ENCODE results near the gene RIMS3.

GRCh38 chr1:40699787-40700186 lies 34.3 kb upstream of the RIMS3 start:
- TF ChIP-seq EZH2 (IDR thresholded peaks at IDR 0.05; ENCODE audit: low read length, unreplicated experiment) (no peak), CTCF (conservative IDR thresholded peaks at IDR 0.05; ENCODE audit: low read depth, low read length) (no peak), EZH2phosphoT487 (IDR thresholded peaks at IDR 0.05; ENCODE audit: borderline replicate concordance, low read length) (no peak)
